Adipose tissue (tissue), 3 donors: ENCODE results near the gene MYLK. TPM values are rescaled to one million over a fixed set of nuclear protein-coding genes. Genes with fewer than 3 reads are reported as not detected.

Experiments used
- H3K27ac ChIP-seq: one replicate; pipeline ENCODE4 v1.5.1; 2013; ENCODE audit warnings: low read depth, low read length
- WGBS, 3 donors: extraction: QIAGEN DNeasy Blood & Tissue Kit; methylation state at CpG; one replicate each; pipeline ENCODE4 v1.1.7; 2013; 5-methylcytosine and 5-hydroxymethylcytosine counted together
- polyA plus RNA-seq, 3 donors: library from polyadenylated mRNA; stranded (reverse); fragments of 200-250 nt; gene quantifications; one replicate each; pipeline ENCODE4 v1.2.3, GENCODE V29; 2013
- donor health status: healthy with polysubstance abuse.
- donor health status: Bipolar disorder and iron deficiency.
- donor health status: healthy.

Gene MYLK
- polyA plus RNA-seq, 3 donors, result 8.5 to 33.0 (median 16.0) TPM

- WGBS, 3 donors, result 96 to 100% (median 100%) methylated on average over 2 of the region's 2 CpGs
- H3K27ac ChIP-seq, result no peak overlapping the region
These were observed 2.4 kb downstream of the MYLK start for GRCh38 chr3:123881771-123882170.

GRCh38 chr3:123880998-123881561, 3.1 kb downstream of the MYLK start:
- H3K27ac ChIP-seq, result no peak overlapping the region
- WGBS, 3 donors, result 82 to 84% (median 83%) methylated on average over 6 of the region's 6 CpGs

GRCh38 chr3:123878807-123879206, 5.3 kb downstream of the MYLK start:
- no peak overlapping the region for H3K27ac ChIP-seq
- WGBS, 3 donors, result 90 to 92% (median 90%) methylated on average over 7 of the region's 7 CpGs

- WGBS, 3 donors, result 87 to 91% (median 89%) methylated on average over 4 of the region's 4 CpGs
- H3K27ac ChIP-seq, result no peak overlapping the region
These were observed 6.2 kb downstream of the MYLK start for GRCh38 chr3:123877965-123878364.

- 72 to 73% (median 73%) methylated on average over 4 of the region's 4 CpGs for WGBS, 3 donors
- H3K27ac ChIP-seq, result no peak overlapping the region
These were observed 6.7 kb downstream of the MYLK start for GRCh38 chr3:123877466-123877865.

GRCh38 chr3:123876858-123877257, 7.3 kb downstream of the MYLK start:
- H3K27ac ChIP-seq, result no peak overlapping the region

- WGBS, 3 donors, result 50 to 94% (median 88%) methylated on average over 1 of the region's 1 CpG
These were observed 11.5 kb downstream of the MYLK start for GRCh38 chr3:123872621-123873020.

GRCh38 chr3:123871946-123872345, 12.2 kb downstream of the MYLK start:
- WGBS, 3 donors, result 60 to 88% (median 63%) methylated on average over 1 of the region's 1 CpG
- H3K27ac ChIP-seq, result no peak overlapping the region

More at GRCh38 chr3:123872621-123873020, 11.5 kb downstream of the MYLK start:
- no peak overlapping the region for H3K27ac ChIP-seq

- WGBS, 3 donors, result 83 to 89% (median 86%) methylated on average over 1 of the region's 1 CpG
- no peak overlapping the region for H3K27ac ChIP-seq
These were observed 14.1 kb downstream of the MYLK start for GRCh38 chr3:123870033-123870432.

GRCh38 chr3:123869165-123869564, 15.0 kb downstream of the MYLK start:
- H3K27ac ChIP-seq, result no peak overlapping the region
- WGBS, 3 donors, result 75 to 86% (median 83%) methylated on average over 1 of the region's 1 CpG

GRCh38 chr3:123864706-123865105, 19.4 kb downstream of the MYLK start:
- H3K27ac ChIP-seq, result no peak overlapping the region
- WGBS, 3 donors, result 85 to 97% (median 94%) methylated on average over 4 of the region's 4 CpGs

- no peak overlapping the region for H3K27ac ChIP-seq
These were observed 22.0 kb downstream of the MYLK start for GRCh38 chr3:123862152-123862551.

- WGBS, 3 donors, result 79 to 92% (median 92%) methylated on average over 8 of the region's 8 CpGs
These were observed 22.9 kb downstream of the MYLK start for GRCh38 chr3:123861081-123861836.

GRCh38 chr3:123859177-123859576, 25.0 kb downstream of the MYLK start:
- WGBS, 3 donors, result 92 to 97% (median 97%) methylated on average over 1 of the region's 1 CpG
- H3K27ac ChIP-seq, result no peak overlapping the region

More at GRCh38 chr3:123861081-123861836, 22.9 kb downstream of the MYLK start:
- H3K27ac ChIP-seq, result no peak overlapping the region

- WGBS, 3 donors, result 89 to 92% (median 90%) methylated on average over 2 of the region's 2 CpGs
- H3K27ac ChIP-seq, result no peak overlapping the region
These were observed 29.2 kb downstream of the MYLK start for GRCh38 chr3:123854905-123855304.

- 80 to 93% (median 92%) methylated on average over 2 of the region's 2 CpGs for WGBS, 3 donors
- no peak overlapping the region for H3K27ac ChIP-seq
These were observed 30.3 kb downstream of the MYLK start for GRCh38 chr3:123853686-123854372.

GRCh38 chr3:123847209-123847608, 36.9 kb downstream of the MYLK start:
- no peak overlapping the region for H3K27ac ChIP-seq
- WGBS, 3 donors, result 79 to 89% (median 84%) methylated on average over 1 of the region's 1 CpG

GRCh38 chr3:123843668-123844067, 40.5 kb downstream of the MYLK start:
- no peak overlapping the region for H3K27ac ChIP-seq

- H3K27ac ChIP-seq, result no peak overlapping the region
- WGBS, 3 donors, result 86 to 95% (median 89%) methylated on average over 4 of the region's 4 CpGs
These were observed 41.4 kb downstream of the MYLK start for GRCh38 chr3:123842711-123843110.
